RCC 7860 (cell line): ENCODE measurements around the gene ZNF75A.
"Not testable (repeated sequence)": the region's sequence is repeated elsewhere in the genome, so short reads cannot be mapped to it uniquely, and the experiment has no call there.

Experiments used
- DNase-seq: peaks from one replicate; pipeline ENCODE4 v3.0.0-alpha.2; 2015; ENCODE audit warnings: low spot score
- FAIRE-seq: peaks from 2 replicates; lab custom pipeline; 2012; peaks lifted over from hg19 to GRCh38; lab: Jason Lieb, UNC

Gene ZNF75A

GRCh38 chr16:3305109-3306068, at the start of gene ZNF75A, which contains the start of gene TIGD7:
TSS of gene ZNF75A (plus strand) at chr16:3305497. CDS start at chr16:3308429, 2,932 bp downstream.
TSS of gene TIGD7 (minus strand) at chr16:3305430. CDS start at chr16:3300614, 4,816 bp downstream.
- FAIRE-seq (no peak), DNase-seq (peak; percentile 62)

DNA sequence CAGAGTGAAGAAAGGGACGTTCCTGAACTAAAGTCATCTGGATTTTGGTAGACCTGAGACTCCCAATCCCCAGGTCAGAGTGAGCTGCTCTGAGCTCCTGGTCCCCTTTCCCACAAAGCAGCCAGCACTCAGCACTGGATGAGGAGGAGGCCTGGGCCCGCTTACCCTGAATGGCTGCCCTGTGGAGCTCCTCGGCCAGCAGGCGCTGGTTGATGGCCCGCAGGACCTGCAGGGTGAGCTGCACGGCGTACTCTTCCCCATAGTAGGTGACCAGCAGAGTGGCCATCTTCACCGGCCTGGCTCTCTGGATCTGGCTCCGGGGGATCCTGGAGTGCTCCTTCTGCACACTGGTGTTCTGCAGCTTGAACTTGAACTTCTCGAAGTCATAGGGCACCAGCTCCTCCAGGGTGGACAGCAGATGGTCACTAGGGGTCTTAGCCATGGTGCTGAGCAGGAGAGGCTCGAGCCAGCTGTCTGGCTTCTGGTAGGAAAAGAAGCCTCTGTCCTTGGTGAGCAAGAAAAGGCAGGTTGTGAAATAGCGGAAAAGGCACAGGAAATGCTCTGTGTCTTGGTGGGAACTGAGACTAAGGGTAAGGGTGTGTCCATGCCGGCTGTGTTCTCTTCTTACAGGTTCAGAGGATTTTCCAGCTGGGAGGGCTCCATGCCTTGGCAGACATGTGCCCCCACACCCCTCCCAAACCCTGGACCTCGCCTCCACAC, 49.0 kb upstream of the ZNF75A start, which contains the start of gene MEFV:
Gene MEFV, minus strand, starts transcription at position 488 of the 720 bp plus-strand sequence. Its CDS starts 46 bp downstream, at position 442.
- FAIRE-seq = no peak
- peak; percentile 53 for DNase-seq

DNA sequence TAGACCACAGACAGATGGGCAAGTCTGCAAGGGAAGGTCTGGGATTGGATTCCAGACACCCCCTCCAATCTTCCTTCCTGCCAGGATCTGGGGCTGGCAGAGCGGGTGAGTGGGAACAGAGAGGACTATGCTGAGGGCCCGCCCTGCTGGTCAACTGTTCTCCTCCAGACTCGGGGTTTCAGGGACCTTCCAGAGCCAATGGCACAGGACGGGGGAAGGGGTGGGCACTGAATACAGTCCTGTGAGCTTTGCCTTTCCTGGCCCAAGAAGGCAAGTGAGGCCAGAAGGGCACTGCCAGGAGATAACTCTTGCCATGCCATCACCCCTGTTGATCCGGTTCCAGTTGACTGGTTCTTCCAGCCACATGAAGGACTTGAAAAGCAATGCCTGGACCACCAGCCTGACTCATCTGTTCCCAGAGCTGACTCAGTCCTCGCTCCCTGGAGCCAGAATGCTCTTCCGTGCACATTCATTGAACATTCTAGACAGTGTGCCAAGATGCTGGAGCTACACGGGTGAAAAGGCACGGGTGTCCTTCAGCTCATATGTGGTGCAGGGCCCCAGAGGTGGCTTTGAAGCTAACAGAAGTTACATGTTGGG, 48.3 kb upstream of the ZNF75A start:
- FAIRE-seq (peak; percentile 98), DNase-seq (peak; percentile 96)

GRCh38 chr16:3259836-3260235, 45.5 kb upstream of the ZNF75A start:
- FAIRE-seq (no peak), DNase-seq (no peak)

GRCh38 chr16:3262517-3262916, 42.8 kb upstream of the ZNF75A start:
- DNase-seq (no peak), FAIRE-seq (no peak)

- DNase-seq = peak; percentile 96
- FAIRE-seq = peak; percentile 78
Measured at GRCh38 chr16:3264137-3265036, 40.9 kb upstream of the ZNF75A start.

DNA sequence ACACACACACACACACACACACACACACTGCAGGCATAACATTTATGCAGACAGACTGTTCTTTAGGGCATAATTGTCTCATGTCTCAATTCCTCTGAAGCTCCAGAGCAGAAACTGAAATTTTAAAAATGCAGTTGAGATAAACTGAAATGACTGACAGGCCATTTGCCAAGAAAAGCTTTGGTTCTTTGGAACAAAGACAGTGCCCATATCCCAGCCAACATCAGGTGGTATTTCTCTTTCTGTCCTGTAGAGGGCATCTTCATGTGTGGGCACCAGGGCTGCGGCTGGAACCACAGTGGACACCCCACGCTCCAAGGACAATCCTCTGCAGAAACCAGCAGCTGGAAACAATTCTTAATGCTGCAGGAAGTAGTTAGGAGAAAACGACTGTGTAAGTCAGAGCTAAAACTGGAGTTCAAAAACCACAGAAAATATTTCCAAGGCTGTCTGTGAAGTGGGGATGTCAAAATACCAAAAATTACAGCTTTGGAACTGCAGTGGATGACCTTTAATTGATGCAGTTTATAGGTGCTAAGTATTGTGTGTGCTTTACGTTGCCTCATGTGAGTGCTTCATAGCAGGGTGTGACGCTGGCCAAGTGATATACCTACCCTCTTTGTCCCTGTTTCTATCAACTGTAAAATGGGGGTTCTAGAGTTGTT, 38.3 kb upstream of the ZNF75A start:
- DNase-seq (peak; percentile 25), FAIRE-seq (no peak)

- DNase-seq (no peak), FAIRE-seq (no peak)
Measured at GRCh38 chr16:3268294-3268693, 37.0 kb upstream of the ZNF75A start.

DNA sequence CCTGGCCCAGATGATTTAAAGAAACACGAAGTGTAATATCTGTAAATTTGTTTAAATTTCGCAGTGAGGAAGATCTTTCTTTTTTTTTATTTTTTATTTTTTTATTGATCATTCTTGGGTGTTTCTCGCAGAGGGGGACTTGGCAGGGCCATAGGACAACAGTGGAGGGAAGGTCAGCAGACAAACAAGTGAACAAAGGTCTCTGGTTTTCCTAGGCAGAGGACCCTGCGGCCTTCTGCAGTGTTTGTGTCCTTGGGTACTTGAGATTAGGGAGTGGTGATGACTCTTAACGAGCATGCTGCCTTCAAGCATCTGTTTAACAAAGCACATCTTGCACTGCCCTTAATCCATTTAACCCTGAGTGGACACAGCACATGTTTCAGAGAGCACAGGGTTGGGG, 34.6 kb upstream of the ZNF75A start:
- FAIRE-seq, DNase-seq: not testable (repeated sequence)

GRCh38 chr16:3271281-3271680, 34.0 kb upstream of the ZNF75A start:
- FAIRE-seq, DNase-seq: not testable (repeated sequence)

DNA sequence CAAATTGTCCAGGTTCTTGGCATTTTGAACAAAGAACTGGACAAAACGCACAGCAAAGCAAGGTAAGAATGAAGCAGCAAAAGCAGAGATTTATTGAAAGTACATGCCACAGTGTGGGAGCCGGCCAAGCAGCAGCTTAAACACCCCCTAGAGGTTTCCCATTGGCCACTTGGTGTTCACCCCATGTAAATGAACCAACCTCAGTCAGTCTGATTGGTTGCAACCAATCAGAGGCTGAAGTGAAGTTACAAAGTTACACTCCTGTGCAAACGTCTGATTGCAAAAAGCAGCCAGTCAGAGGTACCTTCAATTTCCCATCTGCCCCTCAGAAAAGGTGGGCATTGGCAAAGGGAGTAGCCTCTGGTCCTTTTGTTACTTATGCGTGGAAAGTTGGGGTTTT, 30.8 kb upstream of the ZNF75A start:
- FAIRE-seq = no peak
- DNase-seq = no peak

DNA sequence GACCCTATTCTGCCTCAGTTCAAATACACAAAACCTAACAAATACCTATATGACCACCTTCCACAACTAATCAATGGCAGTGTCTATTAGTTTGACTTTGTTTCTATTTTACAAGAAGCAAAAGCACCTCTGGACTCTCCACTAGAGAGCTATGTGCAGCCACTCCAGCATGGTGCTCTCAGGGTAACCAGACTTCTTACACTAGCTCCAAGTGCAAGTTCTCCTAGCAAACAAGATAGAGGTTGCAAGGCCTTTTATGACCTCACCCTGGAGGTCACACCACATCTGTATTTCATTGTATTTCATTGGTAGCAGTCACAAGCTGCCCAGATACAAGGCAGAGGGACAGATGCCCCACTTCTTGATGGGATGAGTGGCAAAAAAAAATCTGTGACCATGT, 30.4 kb upstream of the ZNF75A start:
- FAIRE-seq (no peak), DNase-seq (no peak)

DNA sequence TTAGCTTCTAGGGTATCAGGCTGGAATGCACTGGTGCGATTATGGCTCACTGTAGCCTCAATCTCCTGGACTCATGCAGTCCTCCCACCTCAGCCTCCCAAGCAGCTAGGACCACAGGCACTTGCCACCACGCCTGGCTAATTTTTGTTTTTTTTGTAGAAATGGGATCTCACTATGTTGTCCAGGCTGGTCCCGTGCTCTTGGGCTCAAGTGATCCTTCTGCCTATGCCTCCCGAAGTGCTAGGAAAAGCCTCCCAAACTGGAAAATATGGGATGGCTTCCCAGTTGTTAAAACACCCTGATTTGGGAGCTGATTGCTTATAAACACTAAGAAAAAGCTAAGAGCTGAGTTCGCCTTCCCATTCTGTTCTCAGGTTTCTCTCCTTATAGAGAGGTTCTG, 28.6 kb upstream of the ZNF75A start:
- DNase-seq (no peak), FAIRE-seq (no peak)

DNA sequence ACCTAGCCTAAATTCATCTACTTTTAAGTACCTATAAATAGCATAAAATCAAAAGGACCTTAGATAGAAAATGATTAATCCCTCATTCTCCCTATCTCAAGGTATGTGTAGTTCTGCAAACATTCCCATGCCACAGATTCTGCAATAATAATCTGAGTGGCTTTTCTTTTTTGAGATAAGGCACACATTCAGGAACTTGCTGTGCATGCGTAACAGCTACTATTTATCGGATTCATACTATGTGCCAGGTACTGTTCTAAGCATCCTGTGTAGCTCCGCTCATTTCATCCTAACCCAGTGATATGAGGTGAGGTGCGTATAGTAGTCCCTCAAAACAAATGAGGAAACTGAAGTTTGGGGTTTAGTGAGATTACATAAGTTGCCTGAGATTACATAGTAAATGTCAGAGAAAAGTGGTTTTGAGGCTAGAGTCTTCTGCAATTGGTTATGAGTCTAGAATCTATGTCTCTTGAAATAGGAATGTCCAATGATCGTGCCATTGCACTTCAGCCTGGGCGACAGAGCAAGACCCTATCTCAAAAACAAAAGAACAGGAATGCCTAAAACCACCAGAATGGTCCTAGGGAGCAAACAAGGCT, 24.0 kb upstream of the ZNF75A start:
- DNase-seq = no peak
- no peak for FAIRE-seq

DNA sequence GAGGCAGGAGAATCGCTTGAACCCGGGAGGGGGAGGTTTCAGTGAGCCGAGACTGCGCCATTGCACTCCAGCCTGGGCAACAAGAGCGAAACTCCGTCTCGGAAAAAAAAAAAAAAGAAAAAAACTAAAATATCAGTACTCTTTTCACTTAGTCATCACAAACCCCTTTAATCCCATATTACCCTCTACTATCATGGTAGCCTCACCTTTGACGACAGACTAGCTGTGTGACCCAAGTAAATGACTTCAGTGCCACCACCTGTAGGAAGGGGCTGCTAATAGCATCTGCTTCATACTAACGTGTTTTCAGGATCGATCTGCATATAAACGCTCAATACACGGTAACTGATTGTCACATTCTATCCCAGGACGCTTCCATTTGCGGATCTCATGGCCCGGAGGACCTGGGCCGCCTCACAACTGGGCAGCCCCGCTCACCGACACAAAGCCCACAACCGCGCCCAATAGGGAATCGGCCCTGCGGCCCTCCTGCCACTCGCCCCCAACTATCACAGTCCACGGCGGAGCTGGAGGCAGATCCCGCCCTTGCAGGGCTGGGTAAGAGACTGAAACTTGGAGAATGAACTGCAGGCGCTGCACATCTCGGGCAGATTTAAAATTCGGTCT, 23.1 kb upstream of the ZNF75A start:
- no peak for FAIRE-seq
- no peak for DNase-seq

DNA sequence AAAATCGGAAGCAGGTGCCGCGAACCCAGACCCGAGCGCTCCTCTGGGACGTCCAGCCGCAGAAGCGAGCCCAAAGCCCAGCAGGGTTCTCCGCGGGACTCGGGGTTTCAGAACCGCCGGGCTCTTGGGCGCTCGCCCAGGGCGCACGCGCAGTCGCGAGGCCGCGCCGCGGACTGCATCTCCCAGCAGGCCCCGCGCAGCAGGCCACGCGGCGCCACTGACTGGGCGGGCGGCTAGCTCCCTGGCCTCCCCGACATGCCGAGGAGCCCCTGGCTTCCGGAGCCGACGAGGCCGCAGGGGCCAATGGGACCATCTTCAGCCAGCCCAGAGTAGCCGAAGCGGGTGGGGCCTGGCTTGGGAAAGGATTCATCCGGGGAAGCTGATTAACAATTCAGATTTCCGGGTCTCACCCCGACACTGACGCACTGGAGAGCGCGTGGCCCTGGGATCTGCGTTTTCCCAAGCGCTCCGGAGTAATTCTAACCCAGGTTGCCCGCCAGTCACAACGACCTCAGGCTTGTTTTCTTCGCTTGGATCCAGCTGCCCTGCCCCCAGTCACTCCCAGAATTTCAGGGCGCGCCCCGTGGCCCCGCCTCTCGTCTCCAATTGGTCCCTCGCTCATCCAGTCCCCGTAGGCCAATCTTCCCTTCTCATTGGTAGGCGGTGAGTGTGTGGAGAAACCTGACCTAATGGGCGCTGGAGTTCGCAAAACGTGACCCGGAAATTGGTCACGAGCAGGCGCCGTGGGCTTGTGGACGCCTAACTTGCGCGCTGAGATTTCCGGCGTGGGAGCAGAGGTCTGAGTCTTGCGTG, 22.4 kb upstream of the ZNF75A start, which contains the start of gene ZNF263:
Gene ZNF263, plus strand, starts transcription at position 762 of the 813 bp plus-strand sequence. CDS start 328 bp downstream, outside the sequence.
- FAIRE-seq (peak; percentile 85), DNase-seq (peak; percentile 93)

DNA sequence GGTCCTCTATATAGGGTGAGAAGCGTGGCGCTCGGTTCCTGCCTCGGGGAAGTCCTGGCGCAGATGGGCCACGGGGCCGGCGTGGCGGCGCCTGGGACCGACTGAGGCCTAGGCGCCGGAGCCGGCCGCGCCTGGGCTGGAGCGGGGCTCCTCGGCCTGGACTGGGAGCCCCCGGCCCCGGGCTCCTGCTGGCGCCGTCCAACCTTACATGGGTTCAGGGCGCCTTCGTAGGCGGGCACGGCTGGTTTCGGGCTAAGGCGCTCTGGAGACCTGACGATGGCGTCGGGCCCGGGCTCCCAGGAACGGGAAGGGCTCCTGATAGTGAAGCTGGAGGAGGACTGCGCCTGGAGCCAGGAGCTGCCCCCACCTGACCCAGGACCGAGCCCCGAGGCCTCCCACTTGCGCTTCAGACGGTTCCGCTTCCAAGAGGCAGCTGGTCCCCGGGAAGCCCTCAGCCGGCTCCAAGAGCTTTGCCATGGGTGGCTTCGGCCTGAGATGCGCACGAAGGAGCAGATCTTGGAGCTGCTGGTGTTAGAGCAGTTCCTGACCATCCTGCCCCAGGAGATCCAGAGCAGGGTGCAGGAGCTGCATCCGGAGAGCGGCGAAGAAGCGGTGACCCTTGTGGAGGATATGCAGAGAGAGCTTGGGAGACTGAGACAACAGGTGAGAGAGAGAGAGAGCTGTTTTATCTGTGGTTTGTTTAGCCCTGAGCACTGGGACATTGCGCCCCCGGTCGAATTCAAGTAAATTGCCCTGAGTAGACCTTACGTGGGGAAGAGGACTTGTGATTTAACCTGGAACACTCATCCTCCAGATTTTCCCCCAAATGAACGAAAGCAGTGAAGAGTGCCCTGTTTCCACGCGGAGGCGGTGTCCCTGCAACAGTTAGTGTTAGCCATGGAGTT, 21.5 kb upstream of the ZNF75A start:
- no peak for DNase-seq
- no peak for FAIRE-seq
